AG09309 (cell line): ENCODE data around the gene BMP7.

Experiments used
- DNase-seq: peaks from one replicate; pipeline ENCODE4 v3.0.0-alpha.2; 2010; ENCODE audit warnings: low read depth
- H3K4me3 ChIP-seq: 2 replicates; pipeline ENCODE4 v1.5.1; 2011; ENCODE audit warnings: mild to moderate bottlenecking, low read depth, low read length, moderate library complexity; ENCODE audit not compliant: control insufficient read depth
- CTCF ChIP-seq: IDR thresholded peaks from 2 replicates; pipeline ENCODE4 v1.5.1; 2011; ENCODE audit warnings: mild to moderate bottlenecking, low read depth, low read length, inconsistent platforms; ENCODE audit not compliant: insufficient read depth, control insufficient read depth; ENCODE audit errors: missing control alignments

Gene BMP7

GRCh38 chr20:57275334-57275733, 8.9 kb upstream of the BMP7 start:
- TF ChIP-seq CTCF, result no peak
- H3K4me3 ChIP-seq, result no peak overlapping the region
- DNase-seq, result no peak

- no peak overlapping the region for H3K4me3 ChIP-seq
- no peak for DNase-seq
- no peak for TF ChIP-seq CTCF
These were observed 8.4 kb upstream of the BMP7 start for GRCh38 chr20:57274846-57275245.

GRCh38 chr20:57274299-57274698, 7.9 kb upstream of the BMP7 start:
- DNase-seq, result no peak
- TF ChIP-seq CTCF, result no peak
- no peak overlapping the region for H3K4me3 ChIP-seq

GRCh38 chr20:57272883-57273535, 6.6 kb upstream of the BMP7 start:
- DNase-seq, result no peak
- TF ChIP-seq CTCF, result no peak
- no peak overlapping the region for H3K4me3 ChIP-seq

- no peak for DNase-seq
- no peak for TF ChIP-seq CTCF
- no peak overlapping the region for H3K4me3 ChIP-seq
These were observed 4.0 kb upstream of the BMP7 start for GRCh38 chr20:57270204-57270984.

- no peak for DNase-seq
- no peak overlapping the region for H3K4me3 ChIP-seq
- no peak for TF ChIP-seq CTCF
These were observed 2.9 kb upstream of the BMP7 start for GRCh38 chr20:57269148-57269984.
